Adrenal gland (tissue), 12 donors: Measurements from ENCODE around the gene KCNMA1. TPM values are rescaled to one million over a fixed set of nuclear protein-coding genes. Genes with fewer than 3 reads are reported as not detected.

ENCODE experiments used
- DNase-seq, 7 donors: peaks; one replicate each; pipeline ENCODE4 v3.0.0-alpha.2; 2019 to 2020
- H3K27ac ChIP-seq, 5 donors: fragments of 200-600 bp; sonication (generic) in 4 of 5; 1 replicate in 3 of 5; 2 replicates in 2 of 5; pipeline versions ENCODE4 v1.5.1 to v1.8.0; 2016 to 2020; ENCODE audit warnings: mild to moderate bottlenecking in 1 of 5
- H3K27me3 ChIP-seq: fragments of 200-600 bp; 2 replicates; pipeline ENCODE4 v1.8.0; 2021
- H3K36me3 ChIP-seq, 2 donors: fragments of 200-600 bp; replicated peaks in 1 of 2; 1 replicate in 1 of 2; 2 replicates in 1 of 2; pipeline versions ENCODE4 v1.5.1 to v1.8.0; 2018 to 2022
- H3K4me1 ChIP-seq, 2 donors: fragments of 200-600 bp; replicated peaks in 1 of 2; 1 replicate in 1 of 2; 2 replicates in 1 of 2; pipeline versions ENCODE4 v1.5.1 to v1.8.0; 2018 to 2021
- H3K4me3 ChIP-seq, 4 donors: fragments of 200-600 bp; sonication (generic) in 3 of 4; one replicate each; pipeline ENCODE4 v1.5.1; 2016 to 2018
- H3K9me3 ChIP-seq, 3 donors: fragments of 200-600 bp; sonication (generic) in 1 of 3; replicated peaks in 1 of 3; 1 replicate in 2 of 3; 2 replicates in 1 of 3; pipeline versions ENCODE4 v1.5.1 to v1.8.0; 2016 to 2021
- CTCF ChIP-seq, 6 experiments: fragments of 450-650 bp in 4 of 6; fragments of 200-600 bp in 2 of 6; sonication (generic) in 1 of 6; IDR thresholded peaks; 1 replicate in 5 of 6; 2 replicates in 1 of 6; pipeline versions ENCODE4 v1.5.1 to v1.8.0; 2016 to 2021; ENCODE audit warnings: antibody characterized with exemption in 6 of 6, mild to moderate bottlenecking in 2 of 6, moderate library complexity in 1 of 6
- POLR2A ChIP-seq, 2 donors: fragments of 450-650 bp; IDR thresholded peaks; one replicate each; pipeline ENCODE4 v1.6.1; 2017; ENCODE audit warnings: antibody characterized with exemption in 2 of 2, mild to moderate bottlenecking in 2 of 2, moderate library complexity in 1 of 2
- WGBS, 4 donors: extraction: QIAGEN DNeasy Blood & Tissue Kit in 2 of 4; methylation state at CpG; one replicate each; pipeline versions ENCODE4 v1.1.5 to v1.1.7; 2013 to 2017; 5-methylcytosine and 5-hydroxymethylcytosine counted together
- intact Hi-C, 2 donors: fragments of 100-400 bp; cut with DNase I; formaldehyde crosslinking; loops; one replicate each; pipeline versions ENCODE4 v1.14.1 to v1.15.0; 2022 to 2023
- polyA plus RNA-seq, 3 donors: library from polyadenylated mRNA; stranded (reverse); fragments of 200-250 nt in 2 of 3; fragments of 350-450 nt in 1 of 3; fragmentation: Illumina TruSeq in 1 of 3; extraction: RNeasy Lipid Tissue Mini Kit (QIAGEN cat#74804) in 1 of 3; gene quantifications; one replicate each; pipeline ENCODE4 v1.2.3, GENCODE V29; 2013 to 2014
- total RNA-seq, 9 donors: library from RNA; depleted of rRNA in 4 of 9; stranded (reverse); fragments of >200 nt in 4 of 9; fragments of 120-200 nt in 1 of 9; fragmentation: NEBNext Ultra II Directional in 1 of 9; extraction: Animal tissue kit (Norgen Biotek cat#: 25700) in 1 of 9; gene quantifications; one replicate each; pipeline versions ENCODE4 v1.1.0 to v1.2.4, GENCODE V29; 2013 to 2023
- donor health status: healthy with polysubstance abuse.
- donor health status: Bipolar disorder and iron deficiency.
- donor health status: DM: yes; HTN: yes; CAD: no.
- donor health status: DM: no; HTN: no; CAD: no.
- donor health status: DM: no; HTN: no; CAD: no.
- donor health status: DM: yes; HTN: yes; CAD: no.

KCNMA1 gene
- total and polyA plus RNA-seq, 12 donors: 6.4 to 37.7 (median 13.4) TPM

DNA sequence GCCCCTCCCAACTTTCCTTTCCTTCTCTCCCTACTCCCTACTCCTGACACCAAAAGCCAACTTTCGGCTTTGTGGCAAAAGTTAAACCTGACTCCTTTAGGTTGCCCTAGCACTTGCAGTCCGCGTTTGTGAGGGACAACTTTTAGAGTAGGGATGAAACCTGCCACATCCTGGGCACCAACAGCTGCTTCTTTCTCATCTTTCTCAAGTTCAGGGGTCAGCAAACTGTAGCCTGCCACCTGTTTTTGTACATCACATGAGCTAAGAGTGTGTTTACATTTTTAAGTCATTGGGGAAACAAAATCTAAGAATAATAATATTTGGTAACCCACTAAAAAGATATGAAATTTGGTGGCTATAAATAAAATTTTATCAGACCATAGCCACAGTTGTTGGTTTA lies 660.6 kb downstream of the KCNMA1 start:
- Histone ChIP-seq H3K27me3 (no peaks in the 10 kb centered on the region), H3K36me3 (no peaks in the 10 kb centered on the region), H3K4me3 (no peak overlapping the region), H3K9me3 (no peaks in the 10 kb centered on the region), H3K27ac (no peak overlapping the region), H3K4me1 (no peaks in the 10 kb centered on the region)
- WGBS, 4 donors: 90 to 98% (median 91%) methylated on average over 3 of the region's 3 CpGs
- DNase-seq: no peak
- intact Hi-C loops: no loop called here
- no peak for TF ChIP-seq CTCF (IDR thresholded peaks at IDR 0.05)
- TF ChIP-seq POLR2A (IDR thresholded peaks at IDR 0.05): no peak

GRCh38 chr10:76976142-76976541 lies 661.5 kb downstream of the KCNMA1 start:
- Histone ChIP-seq H3K4me3 (no peak overlapping the region), H3K27ac (no peak overlapping the region), H3K36me3 (no peaks in the 10 kb centered on the region), H3K4me1 (no peaks in the 10 kb centered on the region), H3K27me3 (no peaks in the 10 kb centered on the region), H3K9me3 (no peaks in the 10 kb centered on the region)
- TF ChIP-seq POLR2A (IDR thresholded peaks at IDR 0.05) (no peak), CTCF (IDR thresholded peaks at IDR 0.05) (no peak)
- 89 to 100% (median 94%) methylated on average over 1 of the region's 1 CpG for WGBS, 4 donors
- no peak for DNase-seq
- intact Hi-C loops: no loop called here

- Histone ChIP-seq H3K9me3 (no peaks in the 10 kb centered on the region), H3K27me3 (no peaks in the 10 kb centered on the region), H3K27ac (no peak overlapping the region), H3K4me3 (no peak overlapping the region), H3K36me3 (no peaks in the 10 kb centered on the region), H3K4me1 (no peaks in the 10 kb centered on the region)
- TF ChIP-seq CTCF (IDR thresholded peaks at IDR 0.05) (no peak), POLR2A (IDR thresholded peaks at IDR 0.05) (no peak)
- WGBS, 4 donors: 77 to 89% (median 81%) methylated on average over 6 of the region's 6 CpGs
- DNase-seq: no peak
- intact Hi-C loops: no loop called here
These were observed 662.5 kb downstream of the KCNMA1 start for GRCh38 chr10:76975126-76975525.

DNA sequence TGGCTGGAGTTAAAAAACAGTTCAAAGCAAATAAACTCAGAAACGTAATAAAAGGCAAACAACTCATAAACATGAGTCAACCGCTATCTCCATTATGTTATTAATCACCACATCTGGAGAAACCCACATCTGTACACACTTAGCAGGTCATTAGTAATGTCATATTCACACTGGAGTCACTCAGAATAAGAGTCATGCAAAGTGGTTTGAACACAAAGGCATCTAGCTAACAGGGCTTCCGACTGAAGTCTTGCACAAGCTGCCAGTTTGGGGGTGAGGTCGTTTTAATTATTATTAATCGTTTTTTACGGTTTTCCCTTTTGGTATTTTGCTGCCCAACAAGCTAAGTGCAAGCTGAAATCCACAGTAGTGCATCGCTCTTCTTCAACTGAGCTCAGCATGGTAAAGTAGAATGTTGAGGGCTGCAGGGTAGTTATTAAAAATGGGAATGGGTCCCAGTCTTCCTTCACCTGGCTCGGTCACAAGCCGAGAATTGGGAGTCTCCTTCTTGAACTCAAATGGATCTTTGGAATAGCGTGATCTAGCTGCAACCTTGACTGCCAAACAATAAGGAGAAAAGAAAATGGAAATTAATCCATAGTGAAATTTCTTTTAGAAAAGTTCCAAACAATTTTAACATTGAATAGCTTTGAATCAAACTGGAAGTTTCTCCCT lies 663.5 kb downstream of the KCNMA1 start:
- 77 to 84% (median 78%) methylated on average over 10 of the region's 10 CpGs for WGBS, 4 donors
- no peak for DNase-seq
- TF ChIP-seq CTCF (IDR thresholded peaks at IDR 0.05) (no peak), POLR2A (IDR thresholded peaks at IDR 0.05) (no peak)
- intact Hi-C loops: no loop called here
- H3K27me3 ChIP-seq: no peaks in the 10 kb centered on the region
- no peaks in the 10 kb centered on the region for H3K4me1 ChIP-seq
- H3K4me3 ChIP-seq: no peak overlapping the region
- H3K27ac ChIP-seq: no peak overlapping the region
- H3K9me3 ChIP-seq: no peaks in the 10 kb centered on the region
- H3K36me3 ChIP-seq: no peaks in the 10 kb centered on the region
